ENCODE data around the gene LIFR. TPM values are rescaled to one million over a fixed set of nuclear protein-coding genes. Genes with fewer than 3 reads are reported as not detected.
"Not testable (repeated sequence)": the region's sequence is repeated elsewhere in the genome, so short reads cannot be mapped to it uniquely, and the experiment has no call there.

The LIFR gene
- total RNA-seq, result not detected in 2 replicates

- intact Hi-C loops (cut with micrococcal nuclease), result no loop called here
Observed at GRCh38 chr5:38556599-38557307, at the start of gene LIFR. LIFR (minus strand) TSS chr5:38556646; CDS start chr5:38530647, 25,999 bp downstream.

GRCh38 chr5:38605610-38606009, 49.2 kb upstream of the LIFR start:
- intact Hi-C loops (cut with micrococcal nuclease), result no loop called here

- intact Hi-C loops (cut with micrococcal nuclease), result no loop called here
Observed at GRCh38 chr5:38603691-38604090, 47.2 kb upstream of the LIFR start.

GRCh38 chr5:38602641-38603040, 46.2 kb upstream of the LIFR start:
- intact Hi-C loops (cut with micrococcal nuclease), result no loop called here

GRCh38 chr5:38601863-38602298, 45.4 kb upstream of the LIFR start:
- intact Hi-C loops (cut with micrococcal nuclease), result no loop called here

GRCh38 chr5:38601133-38601862, 44.9 kb upstream of the LIFR start:
- intact Hi-C loops (cut with micrococcal nuclease), result no loop called here

- intact Hi-C loops (cut with micrococcal nuclease), result no loop called here
Observed at GRCh38 chr5:38600329-38601045, 44.0 kb upstream of the LIFR start.

GRCh38 chr5:38599751-38600150, 43.3 kb upstream of the LIFR start:
- intact Hi-C loops (cut with micrococcal nuclease), result not testable (repeated sequence)

GRCh38 chr5:38598994-38599617, 42.7 kb upstream of the LIFR start:
- intact Hi-C loops (cut with micrococcal nuclease), result no loop called here

GRCh38 chr5:38598296-38598993, 42.0 kb upstream of the LIFR start:
- intact Hi-C loops (cut with micrococcal nuclease), result no loop called here

- intact Hi-C loops (cut with micrococcal nuclease), result no loop called here
Observed at GRCh38 chr5:38596981-38597380, 40.5 kb upstream of the LIFR start.

GRCh38 chr5:38595132-38595745, 38.8 kb upstream of the LIFR start:
- intact Hi-C loops (cut with micrococcal nuclease), result no loop called here

GRCh38 chr5:38593959-38594358, 37.5 kb upstream of the LIFR start:
- intact Hi-C loops (cut with micrococcal nuclease), result no loop called here

- intact Hi-C loops (cut with micrococcal nuclease), result no loop called here
Observed at GRCh38 chr5:38591523-38591849, 35.0 kb upstream of the LIFR start.

- intact Hi-C loops (cut with micrococcal nuclease), result no loop called here
Observed at GRCh38 chr5:38590838-38591522, 34.5 kb upstream of the LIFR start.

GRCh38 chr5:38589629-38590028, 33.2 kb upstream of the LIFR start:
- intact Hi-C loops (cut with micrococcal nuclease), result no loop called here

GRCh38 chr5:38585816-38586215, 29.4 kb upstream of the LIFR start:
- intact Hi-C loops (cut with micrococcal nuclease), result no loop called here

GRCh38 chr5:38583500-38583899, 27.1 kb upstream of the LIFR start:
- intact Hi-C loops (cut with micrococcal nuclease), result no loop called here

- intact Hi-C loops (cut with micrococcal nuclease), result no loop called here
Observed at GRCh38 chr5:38582975-38583319, 26.5 kb upstream of the LIFR start.

- intact Hi-C loops (cut with micrococcal nuclease), result no loop called here
Observed at GRCh38 chr5:38582293-38582974, 26.0 kb upstream of the LIFR start.

Data from T-helper 2 cell treated with Interferon-gamma antibody and Interleukin-4, amounts not matched to agents 100 ng/mL and 5 ng/mL, for 36 hours (primary cell).